HG03064 (cell line): ENCODE measurements around the gene PRICKLE4.
"Not testable (repeated sequence)": the region's sequence is repeated elsewhere in the genome, so short reads cannot be mapped to it uniquely, and the experiment has no call there.

Source experiments
- ATAC-seq: cut with Tn5 transposase; IDR thresholded peaks from one replicate; pipeline ENCODE4 v1.9.1; 2021; ENCODE audit warnings: low read depth; ENCODE audit not compliant: unreplicated experiment

Gene PRICKLE4

GRCh38 chr6:41744236-41744787 is 36.3 kb upstream of the PRICKLE4 start:
- ATAC-seq, result no peak

- no peak for ATAC-seq
Observed at GRCh38 chr6:41746107-41746506, 34.5 kb upstream of the PRICKLE4 start.

GRCh38 chr6:41747256-41748101 is 33.1 kb upstream of the PRICKLE4 start, which contains the start of gene PGC:
Gene PGC, minus strand, starts transcription at chr6:41747397. Its CDS starts 63 bp downstream, at chr6:41747334.
- ATAC-seq, result no peak

- ATAC-seq, result no peak
Observed at GRCh38 chr6:41748102-41748477, 32.5 kb upstream of the PRICKLE4 start.

DNA sequence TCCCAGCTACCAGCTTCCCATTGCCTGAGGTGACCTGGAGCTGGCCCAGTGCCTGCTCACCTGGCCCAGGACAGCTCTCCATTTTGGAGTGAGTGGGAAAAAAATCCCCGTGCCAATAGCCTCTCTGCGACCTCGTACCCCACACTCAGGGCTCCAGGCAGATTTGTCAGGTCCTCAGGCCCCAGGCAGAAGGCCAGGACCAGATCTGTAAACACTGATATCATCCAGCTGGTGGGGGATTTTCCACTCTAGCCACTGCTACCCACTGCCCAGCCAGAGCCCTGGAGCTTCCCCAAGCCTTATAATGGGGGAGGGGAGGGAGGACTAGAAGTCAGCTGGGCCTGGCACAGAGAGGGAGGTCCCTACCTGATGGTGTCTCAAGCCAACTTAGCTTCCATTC is 32.0 kb upstream of the PRICKLE4 start:
- no peak for ATAC-seq

- no peak for ATAC-seq
Observed at GRCh38 chr6:41750374-41750773, 30.2 kb upstream of the PRICKLE4 start.

DNA sequence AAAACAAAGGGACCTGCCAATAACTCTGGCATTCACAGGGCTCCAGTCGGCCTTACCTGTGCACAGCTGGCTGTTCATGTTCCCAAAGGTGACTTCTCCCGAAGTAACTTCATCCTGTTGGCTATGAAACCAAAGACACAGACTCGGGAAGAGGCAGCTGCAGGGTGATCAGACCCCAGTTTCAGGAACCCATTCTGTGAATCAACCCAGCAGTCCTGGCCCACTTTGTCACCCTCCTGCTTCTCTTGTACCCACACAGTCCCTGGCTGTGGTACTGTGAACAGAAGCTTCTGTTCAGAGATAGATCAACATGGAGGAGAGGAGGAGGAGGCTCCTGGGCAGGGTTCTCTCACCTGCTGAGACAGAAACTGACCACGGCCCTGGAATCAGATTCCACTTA is 24.7 kb upstream of the PRICKLE4 start:
- ATAC-seq, result no peak

DNA sequence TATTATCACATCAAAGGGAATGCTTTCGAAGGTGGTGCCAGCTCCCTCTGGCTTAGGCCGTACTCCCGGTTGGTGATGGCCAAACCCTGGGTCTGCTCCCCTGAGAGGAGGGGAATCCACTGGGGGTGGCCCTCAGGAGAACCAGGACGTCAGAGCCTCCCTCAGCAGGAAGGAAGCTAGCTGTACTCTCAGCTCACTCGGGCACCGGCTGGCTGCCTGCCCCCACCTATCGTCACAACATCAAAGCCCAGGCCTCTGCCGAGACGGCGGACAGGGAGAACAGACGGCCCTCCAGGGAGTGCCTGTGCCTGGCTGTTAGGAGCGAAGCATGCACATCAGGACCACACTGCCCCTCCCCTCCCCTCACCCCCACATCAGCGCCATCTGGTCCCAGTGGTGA is 24.2 kb upstream of the PRICKLE4 start:
- no peak for ATAC-seq

- no peak for ATAC-seq
Observed at GRCh38 chr6:41757271-41757670, 23.3 kb upstream of the PRICKLE4 start.

- no peak for ATAC-seq
Observed at GRCh38 chr6:41757931-41758640, 22.5 kb upstream of the PRICKLE4 start.

- ATAC-seq, result no peak
Observed at GRCh38 chr6:41758641-41759035, 21.9 kb upstream of the PRICKLE4 start.

DNA sequence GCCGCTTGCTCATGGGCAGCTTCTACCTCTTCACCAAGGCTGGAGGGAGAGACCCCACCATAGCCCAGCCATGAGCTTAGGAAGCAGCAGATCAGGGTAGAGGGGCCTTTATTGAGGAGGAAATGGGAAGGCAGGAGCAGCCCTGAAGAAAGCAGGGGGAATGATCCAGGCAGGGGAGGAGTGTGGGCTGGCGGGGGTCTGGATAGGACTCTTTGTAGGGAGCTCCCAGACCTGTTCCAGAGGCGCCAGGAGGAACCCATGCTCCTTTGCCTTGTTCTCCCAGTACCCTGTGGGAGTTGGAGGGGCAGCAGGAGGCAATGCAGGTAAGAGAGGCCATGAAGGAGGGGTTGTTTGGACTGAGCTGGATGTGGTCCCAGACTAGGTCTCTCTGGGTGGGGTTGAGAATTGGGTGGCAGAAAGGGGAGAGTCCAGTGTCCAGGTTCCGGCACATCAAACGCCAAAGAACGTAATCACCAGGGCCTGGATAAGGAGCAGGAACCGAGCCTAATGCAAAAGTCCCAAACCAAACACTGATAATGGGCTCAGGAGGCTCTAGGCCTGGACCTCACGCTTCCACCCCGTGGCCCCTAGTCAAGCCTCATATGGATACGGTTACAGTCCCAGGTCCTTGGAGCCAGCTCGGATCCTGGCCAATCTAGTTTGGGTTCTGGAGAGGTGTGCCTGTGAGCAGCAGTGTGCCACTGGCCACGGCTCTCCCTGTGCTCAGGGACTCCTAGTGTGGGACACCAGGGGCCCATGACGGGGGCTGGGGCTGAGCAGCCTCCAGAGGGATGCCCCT is 21.3 kb upstream of the PRICKLE4 start:
- ATAC-seq, result no peak

GRCh38 chr6:41759905-41760579 is 20.5 kb upstream of the PRICKLE4 start:
- ATAC-seq, result no peak

GRCh38 chr6:41763470-41763869 is 17.1 kb upstream of the PRICKLE4 start:
- no peak for ATAC-seq

GRCh38 chr6:41766043-41766664 is 14.4 kb upstream of the PRICKLE4 start:
- not testable (repeated sequence) for ATAC-seq

DNA sequence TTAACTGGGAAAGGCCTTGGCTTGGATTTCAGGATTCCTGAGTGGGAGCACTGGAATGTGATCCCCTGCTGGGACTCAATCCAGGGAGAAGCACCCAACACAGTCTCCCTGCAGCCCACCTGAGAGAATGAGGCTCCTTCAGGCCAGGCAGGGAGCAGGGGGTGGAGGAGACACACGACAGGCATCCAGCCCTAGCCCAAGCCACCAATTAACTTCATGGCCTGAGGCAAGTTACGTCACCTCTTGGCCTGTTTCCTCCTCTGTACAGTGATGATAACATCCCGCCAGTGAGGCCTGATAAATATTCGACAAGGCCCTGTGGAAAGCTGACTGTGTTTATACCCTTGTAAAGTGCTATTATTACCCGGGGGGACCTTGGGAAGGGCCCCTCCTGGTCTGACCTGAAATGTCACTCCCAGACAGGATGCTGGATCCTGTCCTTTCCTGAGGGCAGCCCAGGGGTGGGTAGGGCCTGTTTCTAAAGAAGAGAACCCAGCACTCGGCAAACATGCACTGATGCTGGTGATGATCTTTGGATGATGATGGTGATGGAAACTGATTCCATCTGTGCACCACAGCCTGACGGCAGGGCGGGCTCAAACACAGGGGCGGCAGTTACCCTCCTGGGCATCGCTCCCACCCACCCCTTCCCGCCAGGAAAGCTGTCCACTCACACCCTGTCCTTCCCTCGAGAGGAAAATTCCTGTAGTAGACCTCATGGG is 13.3 kb upstream of the PRICKLE4 start:
- ATAC-seq, result no peak

GRCh38 chr6:41768545-41769308 is 11.9 kb upstream of the PRICKLE4 start:
- no peak for ATAC-seq

DNA sequence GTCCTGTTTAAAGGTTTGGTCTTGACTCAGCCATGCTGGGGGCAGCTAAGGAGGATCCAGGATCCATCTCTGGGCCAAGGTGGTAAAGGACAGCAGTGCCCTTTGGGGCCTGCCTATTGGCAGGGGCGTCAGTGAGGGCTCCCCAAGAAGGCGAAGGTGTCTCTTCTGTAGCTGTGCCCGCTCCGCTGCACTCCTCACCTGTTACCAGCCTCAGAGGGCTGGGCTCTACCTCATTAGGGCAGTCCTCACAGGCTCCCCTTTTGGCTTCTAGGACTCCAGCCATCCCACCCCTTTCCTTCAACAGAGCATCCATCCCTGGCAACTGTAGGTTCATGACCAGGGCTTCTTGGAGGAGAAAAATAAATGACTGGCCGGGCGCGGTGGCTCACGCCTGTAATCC is 11.2 kb upstream of the PRICKLE4 start:
- ATAC-seq, result no peak
